Glomerular visceral epithelial cell (primary cell): ENCODE data around the gene RBSN.
"Not testable (repeated sequence)": the region's sequence is repeated elsewhere in the genome, so short reads cannot be mapped to it uniquely, and the experiment has no call there.

Experiments used
- DNase-seq: peaks from one replicate; pipeline ENCODE4 v3.0.0-alpha.2; 2016; ENCODE audit errors: extremely low spot score

The RBSN gene

DNA sequence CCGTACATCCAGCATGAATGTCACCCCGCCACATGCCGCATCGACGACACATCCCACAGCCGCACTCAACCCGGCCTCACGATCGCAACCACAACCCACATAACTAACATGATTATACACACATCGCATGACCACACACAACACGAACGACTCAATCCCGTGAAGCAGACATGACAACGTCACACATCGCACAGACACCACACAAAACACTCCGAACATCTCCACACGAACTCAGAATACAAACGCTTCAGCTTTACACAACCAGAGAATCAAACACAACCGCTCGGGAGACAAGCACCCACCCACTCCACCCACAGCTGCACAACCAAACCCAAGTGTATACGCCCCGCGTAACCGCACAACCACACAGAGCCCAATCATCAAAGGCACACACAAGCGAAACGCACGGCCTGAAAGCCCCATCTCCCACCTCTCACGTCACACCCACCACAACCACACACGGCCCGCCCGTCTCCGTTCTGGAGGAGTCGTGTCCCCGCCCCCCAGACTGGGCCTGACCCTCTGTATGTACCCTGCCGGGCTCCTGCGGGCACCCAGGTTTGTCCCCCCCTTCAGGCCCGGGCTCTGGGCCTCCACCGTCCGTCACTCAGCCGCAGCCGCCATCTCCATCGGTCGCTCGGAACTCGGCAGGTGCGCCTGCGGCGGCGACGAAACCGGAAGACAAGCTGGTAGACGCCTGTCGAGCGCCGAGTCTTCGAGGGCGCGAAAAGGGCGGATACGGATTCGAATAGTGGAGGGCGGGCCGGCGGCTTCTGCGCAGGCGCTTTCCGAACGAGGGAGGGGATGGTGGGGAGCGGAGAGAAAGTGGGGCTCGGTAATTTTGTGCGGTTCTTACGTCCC is at the start of gene RBSN:
Gene RBSN (minus strand): TSS at position 646 of the 861 bp plus-strand sequence. CDS start 3,028 bp downstream, outside the sequence.
- peak; percentile 93 for DNase-seq

- DNase-seq: peak; percentile 9
Measured at GRCh38 chr3:15148614-15149013, 49.7 kb upstream of the RBSN start.

DNA sequence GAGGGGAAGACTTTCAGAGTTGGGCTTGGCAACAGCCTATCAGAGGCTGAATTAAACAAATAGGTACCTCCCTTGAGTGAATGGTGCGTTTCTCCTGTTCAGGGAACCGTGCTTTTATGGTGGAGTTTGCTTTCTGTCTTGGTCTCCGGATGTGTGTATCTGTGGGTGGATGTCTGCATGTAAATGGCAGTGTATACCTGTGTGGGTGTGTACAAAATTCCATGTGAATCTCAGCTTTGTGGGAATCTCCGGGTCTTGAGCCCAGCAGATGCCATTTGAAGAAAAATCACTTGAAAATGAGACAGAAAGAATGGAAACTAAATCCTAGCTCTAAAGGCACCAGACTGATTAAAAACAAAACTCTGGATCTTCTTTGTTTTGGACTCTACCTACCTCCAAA is 37.9 kb upstream of the RBSN start:
- DNase-seq: not testable (repeated sequence)

GRCh38 chr3:15134968-15135367 is 36.0 kb upstream of the RBSN start:
- not testable (repeated sequence) for DNase-seq

GRCh38 chr3:15128403-15128802 is 29.5 kb upstream of the RBSN start:
- DNase-seq: not testable (repeated sequence)

DNA sequence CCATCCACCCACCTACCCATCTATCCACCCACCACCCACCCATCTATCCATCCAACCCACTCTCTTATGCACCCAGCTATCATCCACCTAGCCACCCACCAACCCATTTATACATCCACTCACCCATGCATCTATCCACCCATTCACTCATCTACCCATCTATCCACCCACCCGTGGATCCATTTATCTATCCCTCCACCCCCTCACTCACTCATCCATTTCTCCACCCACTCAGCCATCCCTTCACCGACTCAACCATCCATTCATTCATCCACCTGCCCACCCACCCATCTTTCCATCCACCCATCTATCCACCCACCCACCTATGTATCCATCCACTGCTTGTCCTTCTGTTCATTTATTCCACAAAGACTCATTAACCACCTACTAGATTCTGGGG is 28.0 kb upstream of the RBSN start:
- not testable (repeated sequence) for DNase-seq

- DNase-seq: no peak
Measured at GRCh38 chr3:15122398-15122797, 23.4 kb upstream of the RBSN start.

- no peak for DNase-seq
Measured at GRCh38 chr3:15121936-15122335, 23.0 kb upstream of the RBSN start.

GRCh38 chr3:15120986-15121385 is 22.0 kb upstream of the RBSN start:
- no peak for DNase-seq

DNA sequence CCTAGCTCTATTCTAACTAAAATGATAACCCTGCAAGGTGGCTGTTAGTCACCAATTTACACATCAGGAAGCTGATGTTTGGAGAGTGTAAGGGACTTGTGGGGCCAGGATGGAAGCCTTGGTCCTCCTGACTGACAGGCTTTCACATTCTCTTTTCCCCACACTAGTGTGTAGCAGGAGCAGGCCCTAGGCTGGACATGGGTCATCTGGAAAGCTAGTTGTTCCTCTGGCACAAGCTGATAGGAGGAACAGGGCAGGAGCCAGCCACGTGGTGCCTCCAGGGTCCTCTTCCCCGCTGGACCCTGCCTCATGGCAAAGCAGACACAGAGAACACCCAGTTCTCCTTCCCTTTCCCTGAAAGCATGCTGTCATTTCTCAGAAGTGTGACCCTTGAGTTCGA is 18.1 kb upstream of the RBSN start:
- no peak for DNase-seq

DNA sequence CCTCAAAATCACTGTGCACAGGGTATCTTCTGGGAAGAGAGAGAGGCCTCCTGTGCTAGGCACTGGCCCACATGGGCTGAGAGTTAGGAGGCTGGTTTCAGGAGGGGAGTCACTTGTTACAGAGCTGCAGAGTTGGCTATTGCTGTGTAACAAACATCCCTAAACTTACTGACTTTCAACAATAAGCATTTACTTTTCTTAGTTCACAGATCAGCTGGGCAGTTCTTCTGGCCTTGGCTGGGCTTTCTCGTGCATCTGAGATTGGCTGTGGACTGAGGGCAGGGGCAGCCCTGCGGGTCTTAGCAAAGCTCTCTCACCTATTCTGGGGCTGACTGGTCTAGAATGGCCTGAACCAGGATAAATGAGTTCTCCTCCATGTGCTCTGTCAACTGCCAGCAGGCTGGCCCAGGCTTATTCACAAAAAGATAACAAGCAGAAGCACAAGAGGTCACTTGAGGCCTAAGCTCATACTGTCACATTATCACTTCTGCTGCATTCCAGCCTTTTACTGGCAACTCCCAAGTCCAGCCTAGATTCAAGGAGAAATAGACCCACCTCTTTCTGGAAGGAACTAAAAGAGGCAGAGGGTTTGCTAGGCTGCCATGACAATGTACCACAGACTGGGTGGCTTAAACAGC is 17.2 kb upstream of the RBSN start:
- DNase-seq: no peak

GRCh38 chr3:15114466-15115358 is 15.8 kb upstream of the RBSN start:
- DNase-seq: no peak

DNA sequence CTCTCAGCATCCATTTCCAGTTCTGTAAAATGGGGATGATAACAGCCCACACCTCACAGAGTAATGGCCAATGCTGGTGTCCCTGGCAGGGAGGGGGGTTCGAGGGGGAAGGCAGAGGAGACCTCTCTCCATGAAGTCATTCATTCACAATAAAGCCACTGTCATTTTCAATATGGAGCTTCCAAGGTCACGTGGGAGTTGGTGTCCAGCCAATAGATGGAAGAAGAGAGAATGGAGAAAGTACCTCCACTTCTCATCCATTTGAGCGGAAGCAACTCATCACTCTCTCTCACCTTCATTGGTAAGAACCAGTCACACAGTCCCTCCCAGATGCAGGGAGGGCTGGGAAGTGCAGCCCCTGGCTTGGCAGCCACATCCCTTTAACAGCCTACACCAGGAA is 14.9 kb upstream of the RBSN start:
- DNase-seq: no peak

GRCh38 chr3:15113471-15113870 is 14.5 kb upstream of the RBSN start:
- DNase-seq: no peak

- no peak for DNase-seq
Measured at GRCh38 chr3:15112011-15112410, 13.1 kb upstream of the RBSN start.

DNA sequence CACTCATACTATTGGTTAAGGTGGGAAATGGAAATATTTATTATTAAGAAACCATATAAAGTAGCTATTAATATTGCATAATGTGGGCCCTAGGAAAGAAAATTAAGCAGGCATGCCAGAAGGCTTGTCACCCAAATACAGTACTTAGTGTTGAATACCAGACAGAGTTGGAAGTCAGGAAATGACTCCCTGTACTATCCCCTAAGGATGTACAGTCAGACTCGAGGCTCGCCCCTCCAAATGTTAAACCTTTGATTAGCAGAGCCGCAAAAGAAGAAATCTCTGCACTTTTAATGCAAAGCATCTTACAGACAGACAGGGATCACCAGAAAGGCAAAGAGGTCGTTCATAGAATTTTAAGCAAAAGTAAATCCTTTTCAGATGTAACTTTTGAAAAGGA is 11.3 kb upstream of the RBSN start:
- no peak for DNase-seq

GRCh38 chr3:15108869-15109268 is 9.9 kb upstream of the RBSN start:
- DNase-seq: no peak

DNA sequence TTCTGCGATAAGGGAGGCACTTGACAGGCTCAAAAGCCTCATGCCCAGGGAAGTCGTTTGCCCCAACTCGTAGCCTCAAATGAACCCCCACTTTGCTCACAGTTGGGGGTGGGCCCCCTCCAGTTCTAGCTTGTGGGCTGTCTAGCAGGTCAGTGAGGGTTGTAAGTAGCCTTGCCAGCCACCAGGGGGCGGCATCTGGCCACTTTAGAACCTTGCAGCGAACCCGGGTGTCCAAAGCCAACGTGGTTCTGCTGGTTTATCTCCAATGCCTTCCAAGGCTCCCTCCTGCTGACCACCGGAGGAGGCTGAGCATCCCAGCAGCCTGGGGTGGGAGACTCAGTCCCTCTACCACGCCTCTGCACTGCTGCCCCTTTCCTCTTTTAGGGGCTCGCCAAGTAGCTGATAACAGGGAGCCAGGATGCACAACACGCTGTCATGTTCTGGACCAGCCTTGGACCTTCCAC is 9.2 kb upstream of the RBSN start:
- peak; percentile 71 for DNase-seq

GRCh38 chr3:15107075-15107947 is 8.4 kb upstream of the RBSN start:
- DNase-seq: no peak

- no peak for DNase-seq
Measured at GRCh38 chr3:15102836-15103235, 3.9 kb upstream of the RBSN start.

DNA sequence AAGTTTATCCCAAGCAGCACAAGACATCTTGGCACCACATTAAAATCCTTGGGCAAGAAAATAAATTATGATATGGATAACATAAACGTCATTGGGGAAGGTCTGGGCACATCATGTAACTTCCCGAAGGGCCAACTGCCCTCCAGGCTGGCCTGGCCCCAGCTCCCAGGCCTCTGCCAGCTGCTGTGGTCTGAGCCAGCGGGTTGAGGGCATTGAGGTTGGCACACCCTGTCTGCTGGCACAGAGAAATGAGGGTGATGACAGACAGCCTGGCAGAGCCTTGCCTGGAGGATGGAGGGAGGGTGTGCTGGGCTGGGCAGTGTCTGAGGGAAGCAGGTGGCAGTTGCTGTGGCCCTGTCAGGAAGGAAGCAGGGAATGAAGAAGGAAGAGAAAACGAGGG is 3.3 kb upstream of the RBSN start:
- no peak for DNase-seq
